ENCODE results near the gene MAPKAPK5.
"Not testable (repeated sequence)": the region's sequence is repeated elsewhere in the genome, so short reads cannot be mapped to it uniquely, and the experiment has no call there.

MAPKAPK5 gene

DNA sequence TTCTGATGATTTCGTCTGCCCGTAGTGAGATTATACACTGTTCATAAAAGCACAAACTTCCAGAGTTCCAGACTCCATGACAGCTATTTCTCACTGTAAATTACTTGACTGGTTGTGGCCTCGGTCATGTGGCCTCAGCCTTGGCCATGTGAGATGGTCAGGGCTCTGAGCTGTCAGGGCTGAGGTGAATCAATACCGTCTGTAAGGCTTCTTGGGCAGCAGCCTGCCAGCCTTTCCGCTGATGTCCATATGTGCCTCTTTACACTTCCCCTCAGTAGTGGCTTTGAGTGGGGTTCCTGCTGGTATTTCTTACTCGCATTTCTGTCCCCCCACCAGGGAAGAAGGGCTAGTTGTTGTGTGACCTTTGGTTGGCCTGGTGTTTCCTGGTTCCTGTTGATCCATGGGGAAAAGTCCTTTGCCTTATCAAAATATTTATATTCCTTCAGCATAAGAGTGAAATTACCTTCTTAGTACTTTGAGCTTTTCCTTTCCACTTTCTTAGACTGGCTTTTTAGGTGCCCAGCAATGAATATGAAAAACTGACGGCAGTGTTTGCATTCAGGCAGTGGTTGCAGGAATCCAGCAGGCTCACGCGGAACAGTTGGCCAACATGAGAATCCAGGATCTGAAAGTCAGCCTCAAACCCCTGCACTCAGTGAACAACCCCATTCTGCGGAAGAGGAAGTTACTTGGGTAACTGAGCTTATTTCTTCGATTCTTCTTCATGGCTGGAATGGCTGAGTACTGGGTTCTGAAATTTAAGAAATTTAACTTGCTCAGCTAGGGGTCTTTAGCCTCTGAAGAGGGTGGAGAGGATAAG lies 46.1 kb downstream of the MAPKAPK5 start:
- no peak for DNase-seq

- DNase-seq = no peak
Observed at GRCh38 chr12:111893287-111893686, 51.3 kb downstream of the MAPKAPK5 start.

GRCh38 chr12:111894556-111894955 lies 52.5 kb downstream of the MAPKAPK5 start:
- no peak for DNase-seq

GRCh38 chr12:111901182-111901581 lies 59.2 kb downstream of the MAPKAPK5 start:
- no peak for DNase-seq

GRCh38 chr12:111904446-111904975 lies 62.5 kb downstream of the MAPKAPK5 start:
- DNase-seq = no peak

GRCh38 chr12:111905502-111905901 lies 63.5 kb downstream of the MAPKAPK5 start:
- DNase-seq = no peak

- no peak for DNase-seq
Observed at GRCh38 chr12:111907740-111908139, 65.7 kb downstream of the MAPKAPK5 start.

- no peak for DNase-seq
Observed at GRCh38 chr12:111925171-111925570, 83.1 kb downstream of the MAPKAPK5 start.

DNA sequence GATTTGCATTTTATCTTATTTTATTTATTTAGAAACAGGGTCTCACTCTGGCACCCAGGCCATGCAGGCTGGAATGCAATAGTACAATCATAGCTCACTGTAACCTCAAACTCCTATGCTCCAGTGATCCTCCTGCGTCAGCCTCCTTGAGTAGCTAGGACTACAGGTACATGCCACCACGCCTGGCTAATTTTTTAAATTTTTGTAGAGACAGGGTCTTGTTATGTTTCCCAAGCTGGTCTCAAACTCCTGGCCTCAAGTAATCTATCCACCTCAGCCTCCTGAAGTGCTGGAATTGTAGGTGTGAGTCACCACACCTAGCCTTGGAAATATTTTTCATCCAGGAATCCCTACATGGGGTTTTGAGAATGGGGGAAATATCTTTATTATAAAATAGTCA lies 84.6 kb downstream of the MAPKAPK5 start:
- no peak for DNase-seq

DNA sequence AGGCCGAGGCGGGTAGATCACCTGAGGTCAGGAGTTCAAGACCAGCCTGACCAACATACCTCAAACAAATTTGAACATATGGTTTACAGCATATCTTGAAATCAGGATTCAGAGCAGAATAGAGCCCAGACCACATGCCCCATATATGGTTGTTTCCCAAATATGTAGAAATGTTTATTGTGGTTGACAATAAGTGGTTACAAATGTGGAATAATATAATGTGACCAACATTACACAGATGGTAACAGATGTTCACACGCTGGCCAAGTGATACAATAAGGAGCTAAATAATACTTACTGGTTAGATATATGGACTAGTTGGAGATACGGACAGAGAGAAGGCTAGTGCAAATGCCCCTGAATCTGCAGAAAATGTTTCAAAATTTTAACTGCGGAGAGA lies 85.3 kb downstream of the MAPKAPK5 start:
- DNase-seq = no peak

DNA sequence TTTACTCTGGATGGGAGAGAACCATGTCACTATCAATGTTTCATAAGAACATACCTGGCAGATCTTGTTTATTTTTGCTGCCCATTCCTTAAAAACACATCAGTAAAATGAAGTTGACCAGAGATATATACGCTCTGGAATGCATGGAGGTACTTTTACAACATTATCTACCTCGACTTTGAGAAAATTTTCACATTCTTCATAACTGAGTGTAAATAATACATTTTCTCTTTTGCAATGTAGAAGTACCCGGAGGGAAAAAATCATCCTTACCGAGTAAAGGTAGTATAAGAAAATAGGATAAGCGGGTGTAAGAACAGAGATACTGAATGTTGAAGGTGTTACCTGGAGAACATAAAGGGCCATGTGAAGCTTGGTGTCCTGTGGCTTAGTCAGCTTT lies 90.2 kb downstream of the MAPKAPK5 start:
- no peak for DNase-seq

DNA sequence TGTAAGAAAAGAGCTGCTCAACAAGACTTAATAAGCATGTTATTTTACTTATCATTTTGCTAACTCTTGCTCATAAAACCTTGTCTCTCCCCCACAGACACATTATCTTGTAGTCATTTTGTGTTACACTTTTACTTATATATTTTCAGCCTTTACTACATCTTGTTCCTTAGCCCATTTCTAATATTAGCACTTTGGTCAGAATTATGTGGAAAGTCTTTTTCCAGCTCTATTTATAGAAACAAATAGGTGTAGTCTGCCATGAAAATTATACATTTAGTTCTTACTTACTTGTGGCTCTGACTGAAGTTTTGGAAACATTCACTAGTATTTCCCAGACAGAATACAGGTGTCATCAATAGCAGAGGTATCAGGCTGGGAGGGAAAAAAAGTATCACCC lies 94.8 kb downstream of the MAPKAPK5 start:
- DNase-seq = no peak

GRCh38 chr12:111937429-111937828 lies 95.4 kb downstream of the MAPKAPK5 start:
- DNase-seq = peak; percentile 14

GRCh38 chr12:111942557-111942956 lies 100.5 kb downstream of the MAPKAPK5 start:
- peak; percentile 71 for DNase-seq

DNA sequence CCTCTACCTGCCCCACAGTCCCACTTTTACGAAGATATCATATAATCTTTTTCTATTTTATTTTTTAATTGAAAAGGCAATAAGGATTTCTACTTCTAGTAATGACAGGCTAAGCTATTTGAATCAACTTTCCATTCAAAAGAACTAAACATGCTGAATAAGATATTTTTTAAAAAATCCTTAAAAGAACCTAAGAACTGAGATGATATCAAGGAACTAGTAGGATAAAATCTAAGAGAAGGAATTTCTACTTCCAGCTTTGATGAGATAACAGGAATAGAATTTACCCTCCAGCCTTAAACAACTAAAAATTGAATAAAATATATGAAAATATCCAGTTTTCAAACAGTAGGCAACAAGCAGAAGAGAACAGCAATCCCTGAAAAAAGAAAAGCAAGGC lies 101.9 kb downstream of the MAPKAPK5 start:
- DNase-seq = no peak

DNA sequence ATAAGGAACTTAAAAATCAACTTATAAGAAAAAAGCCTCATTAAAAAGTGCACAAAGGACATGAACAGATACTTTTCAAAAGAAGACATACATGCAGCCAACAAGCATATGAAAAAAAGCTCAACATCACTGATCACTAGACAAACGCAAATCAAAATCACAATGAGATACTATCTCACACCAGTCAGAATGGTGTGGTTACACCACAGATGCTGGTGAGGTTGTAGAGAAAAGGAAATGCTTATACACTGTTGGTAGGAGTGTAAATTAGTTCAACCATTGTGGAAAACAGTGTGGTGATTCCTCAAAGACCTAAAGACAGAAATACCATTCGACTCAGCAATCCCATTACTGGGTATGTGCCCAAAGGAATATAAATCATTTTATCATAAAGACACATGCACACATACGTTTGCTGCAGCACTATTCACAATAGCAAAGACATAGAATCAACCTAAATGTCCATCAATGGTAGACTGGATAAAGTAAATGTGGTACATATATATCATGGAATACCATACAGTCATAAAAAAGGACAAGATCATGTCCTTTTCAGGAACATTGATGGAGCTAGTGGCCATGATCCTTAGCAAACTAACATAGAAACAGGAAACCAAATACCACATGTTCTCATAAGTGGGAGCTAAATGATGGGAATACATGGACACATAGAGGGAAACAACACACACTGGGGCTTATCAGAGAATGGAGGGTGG lies 109.1 kb downstream of the MAPKAPK5 start:
- not testable (repeated sequence) for DNase-seq
